GM12801 (cell line): Measurements from ENCODE around the gene TOPBP1.

ENCODE experiments used
- CTCF ChIP-seq: IDR thresholded peaks from one replicate; pipeline ENCODE4 v1.5.1; 2011; ENCODE audit warnings: control low read depth; ENCODE audit not compliant: insufficient read length; ENCODE audit errors: extremely low read depth

TOPBP1 gene

DNA sequence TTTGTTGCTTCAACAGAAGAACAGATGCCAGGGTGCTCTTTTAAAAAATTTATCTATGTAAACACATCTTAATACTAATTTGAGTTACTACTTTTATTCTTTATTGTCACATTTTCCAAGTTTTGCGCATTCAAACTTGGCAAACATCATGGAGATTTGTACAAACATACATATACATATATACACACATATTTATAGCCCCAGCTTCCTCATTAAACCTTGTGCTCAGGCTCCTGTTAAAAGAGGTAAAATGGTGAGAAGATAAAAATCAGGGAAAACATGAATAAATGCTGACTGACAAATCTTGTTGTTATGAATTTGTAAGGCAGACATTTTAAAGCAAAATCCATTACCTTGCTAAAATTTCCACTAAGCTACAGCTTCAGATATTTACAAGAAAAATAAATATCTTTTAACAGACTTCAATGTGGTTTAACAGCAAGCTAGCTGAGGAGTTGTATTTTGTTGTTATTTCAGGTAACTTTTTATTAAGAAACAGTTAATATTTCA is 61.1 kb downstream of the TOPBP1 start:
- no peak for TF ChIP-seq CTCF

DNA sequence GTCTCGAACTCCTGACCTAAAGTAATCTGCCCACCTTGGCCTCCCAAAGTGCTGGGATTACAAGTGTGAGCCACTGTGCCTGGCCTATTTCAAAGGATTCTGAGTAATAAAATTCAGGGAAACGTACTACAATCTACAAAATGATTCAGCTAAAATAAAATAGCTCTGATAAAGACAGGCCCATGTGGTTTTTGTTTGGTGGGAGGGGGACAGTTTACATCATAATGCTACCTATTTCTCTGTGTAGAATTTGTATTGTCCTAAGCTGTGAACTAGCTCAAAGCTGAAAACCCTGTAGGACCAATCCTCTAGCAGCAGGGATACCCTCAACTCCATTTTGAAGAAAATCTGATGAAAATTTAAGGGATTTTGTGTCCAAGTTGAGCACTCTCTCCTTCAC is 62.5 kb downstream of the TOPBP1 start:
- TF ChIP-seq CTCF, result no peak

- TF ChIP-seq CTCF, result no peak
Observed at GRCh38 chr3:133598405-133598804, 63.3 kb downstream of the TOPBP1 start.

DNA sequence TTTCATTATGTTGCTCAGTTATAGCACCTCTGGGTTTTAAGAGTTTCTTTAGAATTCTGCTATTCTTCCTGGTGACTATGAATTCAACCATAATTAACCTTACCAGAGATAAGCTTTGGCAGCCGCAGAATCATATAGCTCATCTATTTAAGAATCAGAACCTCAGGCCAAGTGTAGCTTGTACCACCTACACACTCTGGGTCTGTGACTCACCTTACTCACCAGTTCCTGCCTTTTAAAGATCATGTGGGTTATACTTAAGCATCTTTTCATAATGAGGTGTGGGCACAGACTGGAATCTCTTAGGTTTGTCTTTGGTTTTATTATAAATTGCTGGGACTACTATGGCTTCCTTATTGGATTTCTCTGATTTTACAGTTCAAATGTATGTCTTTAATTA is 66.4 kb downstream of the TOPBP1 start:
- TF ChIP-seq CTCF, result no peak

DNA sequence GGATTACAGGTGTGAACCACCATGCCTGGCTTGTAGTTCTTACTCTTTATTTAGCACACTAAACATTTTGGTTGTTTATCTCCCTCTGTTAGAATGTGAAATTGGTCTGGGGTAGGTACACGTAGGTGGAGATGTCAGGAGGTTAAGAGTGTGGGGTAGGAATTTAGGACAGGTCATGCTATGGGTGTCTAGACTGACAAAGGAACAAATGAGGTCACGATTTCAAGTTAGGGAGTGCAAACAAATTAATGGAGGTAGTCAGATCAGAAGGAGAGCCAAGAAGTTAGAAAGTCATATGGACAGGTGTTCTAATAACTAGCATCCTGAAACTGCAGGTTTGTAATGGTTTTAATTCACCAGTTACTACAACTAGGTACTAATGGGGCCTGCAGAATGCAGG is 68.5 kb downstream of the TOPBP1 start:
- no peak for TF ChIP-seq CTCF

- no peak for TF ChIP-seq CTCF
Observed at GRCh38 chr3:133592843-133593242, 68.9 kb downstream of the TOPBP1 start.

DNA sequence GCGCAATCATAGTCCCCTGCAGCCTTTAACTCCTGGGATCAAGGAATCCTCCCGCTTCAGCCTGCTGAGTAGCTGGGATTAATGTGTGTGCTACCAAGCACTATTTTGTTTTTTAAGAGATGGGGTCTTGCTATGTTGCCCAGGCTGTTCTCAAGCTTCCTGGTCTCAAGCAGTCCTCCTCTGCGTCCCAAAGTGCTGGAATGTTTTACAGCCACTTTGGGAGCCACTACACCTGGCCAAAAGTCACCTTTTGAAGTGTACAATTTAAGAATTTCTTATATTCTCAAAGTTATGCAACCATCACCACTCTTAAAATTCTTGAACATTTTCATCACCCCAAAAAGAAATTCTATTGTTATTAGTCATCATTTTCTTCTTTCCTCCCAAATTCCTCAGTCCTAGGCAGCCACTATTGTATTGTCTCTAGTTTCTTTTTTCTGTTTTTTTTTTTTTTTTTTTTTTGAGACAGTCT is 70.4 kb downstream of the TOPBP1 start:
- no peak for TF ChIP-seq CTCF

- TF ChIP-seq CTCF, result no peak
Observed at GRCh38 chr3:133589503-133589902, 72.2 kb downstream of the TOPBP1 start.
